ENCODE measurements around the gene ZNF512B.

The ZNF512B gene

DNA sequence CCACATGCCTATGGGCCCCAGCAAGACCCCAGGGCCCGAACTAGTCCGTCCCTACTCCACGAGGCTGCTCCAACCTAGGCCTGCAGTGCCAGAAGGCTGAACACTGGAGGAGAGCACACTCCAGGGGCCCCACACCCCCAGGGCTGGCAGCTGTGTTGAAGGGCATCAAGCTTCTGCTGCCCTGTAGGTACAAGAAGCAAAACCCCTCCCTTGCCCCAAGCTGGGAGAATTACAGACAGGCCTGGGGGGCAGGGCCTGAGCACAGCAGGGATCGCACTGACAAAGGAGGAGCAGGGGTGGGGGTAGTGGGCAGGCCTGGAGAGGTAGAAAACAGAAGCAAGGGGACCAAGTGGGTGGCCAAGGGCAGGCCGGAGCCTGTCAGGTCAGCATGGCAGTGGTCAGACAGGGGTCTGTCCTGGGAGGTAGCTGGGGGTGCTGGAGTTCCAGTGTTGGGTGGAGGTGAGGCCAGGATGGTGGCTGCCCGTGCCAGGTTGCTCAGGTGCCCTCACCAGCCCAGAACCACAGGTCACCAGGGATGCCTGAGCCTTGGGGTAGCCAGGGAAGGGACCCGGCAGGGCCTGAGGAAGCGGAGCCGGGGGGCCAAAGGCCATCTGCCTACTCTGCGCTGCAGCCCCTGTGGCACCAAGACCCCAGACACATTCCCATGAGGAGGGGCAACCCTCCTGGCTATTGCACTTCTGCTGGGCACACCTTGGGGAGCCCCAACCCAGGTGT is 10.6 kb downstream of the ZNF512B start:
- no peak overlapping the region for H3K4me3 ChIP-seq (ENCODE audit: low read depth, low read length)
- TF ChIP-seq, protein P1, sequence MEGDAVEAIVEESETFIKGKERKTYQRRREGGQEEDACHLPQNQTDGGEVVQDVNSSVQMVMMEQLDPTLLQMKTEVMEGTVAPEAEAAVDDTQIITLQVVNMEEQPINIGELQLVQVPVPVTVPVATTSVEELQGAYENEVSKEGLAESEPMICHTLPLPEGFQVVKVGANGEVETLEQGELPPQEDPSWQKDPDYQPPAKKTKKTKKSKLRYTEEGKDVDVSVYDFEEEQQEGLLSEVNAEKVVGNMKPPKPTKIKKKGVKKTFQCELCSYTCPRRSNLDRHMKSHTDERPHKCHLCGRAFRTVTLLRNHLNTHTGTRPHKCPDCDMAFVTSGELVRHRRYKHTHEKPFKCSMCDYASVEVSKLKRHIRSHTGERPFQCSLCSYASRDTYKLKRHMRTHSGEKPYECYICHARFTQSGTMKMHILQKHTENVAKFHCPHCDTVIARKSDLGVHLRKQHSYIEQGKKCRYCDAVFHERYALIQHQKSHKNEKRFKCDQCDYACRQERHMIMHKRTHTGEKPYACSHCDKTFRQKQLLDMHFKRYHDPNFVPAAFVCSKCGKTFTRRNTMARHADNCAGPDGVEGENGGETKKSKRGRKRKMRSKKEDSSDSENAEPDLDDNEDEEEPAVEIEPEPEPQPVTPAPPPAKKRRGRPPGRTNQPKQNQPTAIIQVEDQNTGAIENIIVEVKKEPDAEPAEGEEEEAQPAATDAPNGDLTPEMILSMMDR (IDR thresholded peaks at IDR 0.05; ENCODE audit: borderline replicate concordance, insufficient read depth, low read depth, low read length) = no peak

DNA sequence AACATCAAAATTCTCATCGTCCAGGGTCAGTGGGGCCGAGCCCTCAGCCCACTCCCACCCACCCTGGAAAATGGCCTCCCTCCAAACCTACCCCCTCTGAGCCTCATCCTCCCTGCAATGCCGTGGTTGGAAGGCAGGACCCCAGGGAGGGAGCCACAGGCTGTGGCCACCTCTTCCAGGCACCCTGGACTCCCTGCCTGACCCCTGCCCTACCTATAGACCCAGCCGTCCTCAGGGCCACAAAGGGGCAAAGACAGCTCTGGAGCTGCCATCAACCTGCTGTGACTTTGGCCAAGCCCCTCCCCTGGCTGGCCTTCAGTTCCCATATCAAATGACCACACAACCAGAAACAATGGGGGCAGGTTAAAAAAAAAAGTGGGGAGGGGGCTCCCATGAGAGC is 11.3 kb downstream of the ZNF512B start:
- no peak overlapping the region for H3K4me3 ChIP-seq (ENCODE audit: low read depth, low read length)
- TF ChIP-seq, protein P1 (IDR thresholded peaks at IDR 0.05; ENCODE audit: borderline replicate concordance, insufficient read depth, low read depth, low read length) = no peak

DNA sequence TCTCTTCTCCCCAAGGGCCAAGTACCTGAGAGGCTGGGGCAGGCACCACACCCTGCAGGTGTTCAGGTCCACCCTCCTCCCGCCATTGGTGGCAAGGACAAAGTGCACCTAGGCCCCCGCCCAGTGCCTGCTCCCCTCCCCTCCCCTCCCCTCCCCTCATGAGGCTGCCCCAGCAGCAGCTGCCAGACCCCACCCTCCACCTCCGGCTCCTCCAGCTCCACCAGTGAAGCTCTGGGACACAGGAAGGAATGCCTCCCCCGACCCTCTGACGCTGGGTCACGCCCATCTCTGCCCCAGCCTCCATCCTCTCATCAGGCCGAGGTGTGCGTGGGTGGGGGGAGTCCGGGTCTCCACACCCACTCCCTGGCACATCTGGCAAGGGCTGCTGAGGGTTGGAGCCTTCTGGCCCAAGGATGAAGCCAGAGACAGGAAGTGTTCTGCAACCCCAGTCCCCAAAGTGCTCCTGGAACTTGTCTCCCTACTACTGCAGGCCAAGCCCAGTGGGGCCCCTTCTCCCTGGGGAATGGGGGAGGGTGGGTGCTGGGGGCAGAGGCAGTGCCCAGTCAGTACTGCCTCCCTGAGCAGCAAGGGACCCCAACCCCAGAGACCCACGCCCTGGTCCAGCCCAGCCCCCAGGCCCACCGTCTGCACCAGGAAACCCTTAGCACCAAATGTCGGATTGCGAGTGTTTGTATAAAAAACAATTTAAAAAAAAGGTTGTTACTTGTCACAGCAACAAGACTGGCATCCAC is 11.9 kb downstream of the ZNF512B start:
- no peak overlapping the region for H3K4me3 ChIP-seq (ENCODE audit: low read depth, low read length)
- TF ChIP-seq, protein P1 (IDR thresholded peaks at IDR 0.05; ENCODE audit: borderline replicate concordance, insufficient read depth, low read depth, low read length) = no peak

DNA sequence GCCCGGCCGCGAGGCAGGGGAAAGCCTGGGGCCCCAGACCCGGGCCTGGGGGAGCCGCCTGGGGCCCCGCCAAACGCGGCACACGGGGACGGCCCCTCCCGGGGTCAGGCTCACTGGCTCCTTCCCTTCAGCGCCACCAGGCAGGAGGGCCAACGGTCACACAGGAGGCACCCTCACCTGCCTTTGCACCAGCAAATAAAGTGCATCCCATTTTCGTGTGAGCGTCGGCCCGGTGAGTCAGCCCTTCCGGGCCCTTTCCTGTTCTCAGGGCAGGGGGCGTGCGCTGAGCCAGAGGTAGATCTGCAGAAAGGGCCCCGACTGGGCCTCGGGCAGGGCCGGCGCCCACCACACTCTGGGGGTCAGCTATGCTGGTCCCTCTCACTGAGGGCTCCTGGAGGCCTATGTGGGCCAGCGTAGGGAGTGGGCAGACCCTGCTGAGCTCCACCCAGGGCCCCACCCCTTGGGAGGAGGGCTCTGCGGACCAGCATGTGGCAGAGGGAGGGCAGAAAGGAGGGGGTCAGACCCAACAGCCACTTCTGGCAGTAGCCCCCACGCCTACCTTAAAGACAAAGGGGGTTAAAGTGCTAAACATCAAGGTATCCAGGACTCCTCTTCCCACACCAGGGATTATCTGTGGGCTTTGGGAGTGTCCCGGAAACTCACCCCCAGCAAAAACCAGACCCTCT is 12.6 kb downstream of the ZNF512B start:
- TF ChIP-seq, protein P1 (IDR thresholded peaks at IDR 0.05; ENCODE audit: borderline replicate concordance, insufficient read depth, low read depth, low read length) = no peak
- peak overlapping the region; percentile 32 for H3K4me3 ChIP-seq (ENCODE audit: low read depth, low read length)

DNA sequence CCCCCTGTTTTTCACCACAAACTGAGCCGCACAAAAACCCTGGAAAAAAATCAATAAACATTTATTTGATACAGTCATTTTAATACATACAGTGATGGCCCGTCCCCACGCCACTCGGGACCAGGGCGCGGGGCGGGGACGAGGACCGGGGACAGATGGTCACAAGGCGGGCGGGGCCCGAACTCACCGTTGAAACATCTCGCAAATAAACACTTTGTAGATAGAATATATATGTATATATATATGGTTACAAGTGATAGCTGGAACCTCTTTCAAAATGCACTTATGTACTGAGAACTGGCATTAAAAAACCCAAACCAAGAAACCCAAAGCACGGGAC is 13.1 kb downstream of the ZNF512B start:
- peak overlapping the region; percentile 32 for H3K4me3 ChIP-seq (ENCODE audit: low read depth, low read length)
- TF ChIP-seq, protein P1 (IDR thresholded peaks at IDR 0.05; ENCODE audit: borderline replicate concordance, insufficient read depth, low read depth, low read length) = no peak

DNA sequence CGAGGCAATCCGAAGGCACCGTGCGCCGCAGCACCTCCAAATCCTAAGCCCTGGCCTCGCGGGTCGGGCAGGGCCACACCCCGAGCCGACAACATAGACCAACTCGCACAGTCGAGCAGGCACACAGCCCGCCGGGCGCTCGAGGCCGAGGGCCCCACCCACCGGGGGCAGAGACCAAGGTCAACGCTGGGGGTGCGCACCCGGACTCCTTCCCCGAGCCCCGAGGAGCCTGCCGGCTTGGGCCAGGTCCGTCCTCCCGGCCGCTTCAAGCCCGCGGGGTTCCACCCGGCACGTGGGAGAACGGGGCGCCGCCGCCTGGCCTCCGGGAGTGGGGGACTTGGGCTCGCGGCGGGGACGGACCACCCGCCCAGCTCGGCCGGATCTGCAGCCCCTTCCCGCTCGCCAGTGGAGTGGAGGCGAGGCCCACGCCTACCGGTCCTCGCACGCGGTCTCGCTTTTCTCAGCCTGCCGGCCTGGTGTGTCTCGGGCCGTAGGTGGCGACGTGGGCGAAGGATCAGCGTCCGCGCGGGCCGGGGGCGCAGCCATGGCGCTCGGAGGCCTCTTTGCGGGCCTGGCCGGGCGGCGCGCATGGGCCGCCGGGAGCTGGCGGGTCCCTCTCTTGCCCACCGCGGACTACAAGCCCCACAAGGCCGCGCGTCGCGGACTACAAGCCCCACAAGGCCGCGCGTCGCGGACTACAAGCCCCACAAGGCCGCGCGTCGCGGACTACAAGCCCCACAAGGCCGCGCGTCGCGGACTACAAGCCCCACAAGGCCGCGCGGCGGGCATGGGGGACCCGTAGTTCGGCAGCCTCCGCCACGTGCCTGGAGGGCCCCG is 13.7 kb downstream of the ZNF512B start, which contains the start of gene UCKL1:
Gene UCKL1 (minus strand): TSS at position 590 of the 837 bp plus-strand sequence. CDS start 44 bp downstream, at position 546.
- TF ChIP-seq, protein P1 (IDR thresholded peaks at IDR 0.05; ENCODE audit: borderline replicate concordance, insufficient read depth, low read depth, low read length) = no peak
- peak within 1 kb of the TSS; percentile 96 for H3K4me3 ChIP-seq (ENCODE audit: low read depth, low read length)
